Stimulated activated CD4-positive, alpha-beta T cell treated with anti-CD3 and anti-CD28 coated beads, Interleukin-4, amount 100 ng/mL, for 24 hours (primary cell): ENCODE measurements around the gene IL13.
A peak's percentile ranks its signal among the peaks of the same experiment; 100 is the strongest.

ENCODE experiments used
- DNase-seq: peaks from one replicate; pipeline ENCODE4 v3.0.0-alpha.2; 2020

The IL13 gene

GRCh38 chr5:132656774-132657355 is 1.1 kb upstream of the IL13 start:
- no peak for DNase-seq

GRCh38 chr5:132658381-132659302 is 669 bp downstream of the IL13 start:
- DNase-seq = no peak

DNA sequence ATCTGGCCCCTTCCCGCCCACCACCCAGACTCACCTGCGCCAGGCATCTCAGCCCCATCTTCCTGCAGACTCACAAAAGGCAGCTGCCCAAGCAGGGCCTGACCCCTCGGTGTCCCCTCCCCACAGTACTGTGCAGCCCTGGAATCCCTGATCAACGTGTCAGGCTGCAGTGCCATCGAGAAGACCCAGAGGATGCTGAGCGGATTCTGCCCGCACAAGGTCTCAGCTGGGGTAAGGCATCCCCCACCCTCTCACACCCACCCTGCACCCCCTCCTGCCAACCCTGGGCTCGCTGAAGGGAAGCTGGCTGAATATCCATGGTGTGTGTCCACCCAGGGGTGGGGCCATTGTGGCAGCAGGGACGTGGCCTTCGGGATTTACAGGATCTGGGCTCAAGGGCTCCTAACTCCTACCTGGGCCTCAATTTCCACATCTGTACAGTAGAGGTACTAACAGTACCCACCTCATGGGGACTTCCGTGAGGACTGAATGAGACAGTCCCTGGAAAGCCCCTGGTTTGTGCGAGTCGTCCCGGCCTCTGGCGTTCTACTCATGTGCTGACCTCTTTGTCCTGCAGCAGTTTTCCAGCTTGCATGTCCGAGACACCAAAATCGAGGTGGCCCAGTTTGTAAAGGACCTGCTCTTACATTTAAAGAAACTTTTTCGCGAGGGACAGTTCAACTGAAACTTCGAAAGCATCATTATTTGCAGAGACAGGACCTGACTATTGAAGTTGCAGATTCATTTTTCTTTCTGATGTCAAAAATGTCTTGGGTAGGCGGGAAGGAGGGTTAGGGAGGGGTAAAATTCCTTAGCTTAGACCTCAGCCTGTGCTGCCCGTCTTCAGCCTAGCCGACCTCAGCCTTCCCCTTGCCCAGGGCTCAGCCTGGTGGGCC is 1.9 kb downstream of the IL13 start:
- no peak for DNase-seq

GRCh38 chr5:132661231-132662003 is 3.4 kb downstream of the IL13 start:
- no peak for DNase-seq

GRCh38 chr5:132662004-132662401 is 4.0 kb downstream of the IL13 start:
- no peak for DNase-seq

GRCh38 chr5:132662925-132663770 is 5.2 kb downstream of the IL13 start:
- peak; percentile 46 for DNase-seq

DNA sequence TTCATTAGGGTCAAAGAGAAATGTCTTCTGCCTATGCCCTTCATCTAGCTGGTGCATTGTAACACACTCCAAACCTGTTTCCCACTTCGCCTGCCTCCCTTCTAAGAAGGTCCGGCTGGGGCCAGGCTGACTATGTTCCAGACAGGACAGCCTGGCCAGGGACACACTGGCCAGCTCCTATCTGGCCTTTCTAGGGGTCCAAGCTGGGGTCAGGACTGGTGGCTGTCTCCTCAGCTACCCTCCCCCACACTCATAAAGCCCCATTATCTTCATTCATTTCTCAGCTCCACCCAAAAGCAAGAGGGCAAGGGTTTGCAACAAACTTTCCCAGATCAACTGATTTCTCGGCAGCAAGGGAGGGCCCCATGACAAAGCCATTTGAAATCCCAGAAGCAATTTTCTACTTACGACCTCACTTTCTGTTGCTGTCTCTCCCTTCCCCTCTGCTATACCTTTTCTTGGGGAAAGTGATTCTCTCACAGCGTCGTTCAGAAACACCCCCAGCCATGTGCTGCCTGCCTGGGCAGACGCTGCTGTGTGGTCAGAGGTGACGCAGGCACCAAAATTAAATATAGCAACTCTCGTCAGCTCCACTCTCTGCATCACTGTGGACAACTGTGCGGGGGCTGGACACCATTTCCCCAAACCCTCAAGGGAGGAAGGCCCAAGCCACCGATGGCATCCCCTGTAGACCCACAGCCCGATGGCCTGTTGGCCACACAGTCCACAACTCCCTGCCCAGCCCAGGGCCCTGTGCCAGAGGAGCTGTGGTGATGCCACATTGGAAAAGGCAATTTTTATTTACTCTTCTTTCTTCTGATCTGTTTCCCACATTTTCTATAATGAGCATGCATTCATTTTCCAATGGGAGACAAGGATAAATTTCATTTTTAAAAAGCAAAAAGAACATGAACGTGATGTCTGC is 6.1 kb downstream of the IL13 start:
- no peak for DNase-seq

GRCh38 chr5:132664696-132665209 is 6.8 kb downstream of the IL13 start:
- DNase-seq = no peak

DNA sequence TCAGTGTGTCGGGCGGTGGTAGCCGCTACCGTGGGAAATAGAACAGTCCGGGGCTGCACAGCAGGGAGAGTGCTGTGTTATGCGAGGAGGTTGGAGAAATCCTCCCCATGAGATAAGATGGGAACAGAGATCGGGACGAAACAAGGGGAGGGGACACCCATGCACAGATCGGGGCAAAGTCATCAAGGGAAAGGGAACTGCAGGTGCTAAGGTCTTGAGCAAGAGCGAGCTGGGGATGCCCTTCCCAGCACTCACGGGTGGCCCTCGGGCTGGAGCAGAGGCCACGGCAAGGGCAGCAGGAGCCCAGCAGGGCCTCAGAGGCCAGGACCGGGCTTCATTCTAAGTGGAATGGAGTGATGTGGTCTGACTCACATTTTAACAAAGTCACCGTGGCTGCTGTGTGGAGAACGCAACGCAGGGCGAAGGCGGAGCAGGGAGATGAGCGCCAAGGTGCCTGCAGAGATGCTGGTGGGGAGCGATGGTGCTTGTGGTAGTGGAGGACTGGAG is 7.7 kb downstream of the IL13 start:
- DNase-seq = no peak

DNA sequence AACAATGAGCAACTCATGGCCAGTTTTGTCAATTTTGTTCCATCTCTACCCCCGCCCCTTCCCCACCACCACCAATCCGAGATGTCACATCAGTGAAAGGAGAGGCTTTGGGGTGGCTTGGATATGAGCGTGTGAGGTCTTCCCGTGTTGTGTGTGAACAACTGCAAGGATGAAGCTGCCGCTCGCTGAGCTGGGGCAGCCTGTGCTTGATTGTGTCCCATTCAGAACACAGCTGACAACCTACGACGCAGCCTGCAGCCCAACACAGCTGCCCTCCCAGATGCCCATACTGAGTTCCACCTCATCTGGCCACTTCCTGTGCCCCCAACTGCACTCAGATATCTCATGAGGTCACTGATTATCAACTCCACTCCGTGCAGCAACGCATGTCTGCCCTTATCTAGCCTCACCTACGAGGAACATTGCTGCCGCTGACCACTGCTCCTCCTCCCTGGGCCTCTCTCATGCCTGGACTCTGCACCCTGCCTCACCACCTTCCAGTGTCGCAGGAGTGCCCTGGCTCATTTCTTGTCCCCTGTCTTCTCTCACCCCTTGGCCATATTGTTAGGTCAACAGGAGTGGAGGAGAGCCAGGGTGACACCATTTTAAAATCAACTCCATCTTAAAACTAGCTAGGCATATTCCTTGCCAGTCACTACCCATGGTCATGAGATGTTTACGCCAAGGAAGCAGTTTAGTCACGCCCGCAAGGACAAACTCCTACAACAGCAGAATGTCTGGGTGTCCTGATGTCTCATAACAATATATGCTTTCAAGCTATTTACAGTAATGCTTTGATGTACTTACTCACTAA is 8.5 kb downstream of the IL13 start:
- no peak for DNase-seq

DNA sequence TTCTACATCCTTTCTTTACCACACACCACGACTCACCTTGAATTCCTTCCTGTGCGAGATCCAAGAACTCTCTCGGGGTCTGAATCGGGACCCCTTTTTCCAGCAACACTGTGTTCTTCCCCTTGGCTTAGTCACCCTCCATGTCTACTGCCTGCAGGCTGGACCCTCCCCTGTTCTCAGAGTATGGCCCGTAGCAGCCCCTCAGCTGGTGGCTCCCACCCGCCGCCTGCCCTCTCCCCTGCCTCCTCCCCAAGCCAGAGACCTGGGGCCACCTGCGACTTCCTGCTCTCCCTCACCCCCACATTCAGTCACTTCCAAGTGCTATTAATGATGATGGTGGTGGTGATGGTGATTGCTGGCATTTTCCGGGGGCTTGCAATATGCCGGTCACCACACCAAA is 9.3 kb downstream of the IL13 start:
- no peak for DNase-seq

GRCh38 chr5:132667761-132668705 is 10.1 kb downstream of the IL13 start:
- no peak for DNase-seq

- no peak for DNase-seq
Observed at GRCh38 chr5:132668706-132669454, 10.9 kb downstream of the IL13 start.

DNA sequence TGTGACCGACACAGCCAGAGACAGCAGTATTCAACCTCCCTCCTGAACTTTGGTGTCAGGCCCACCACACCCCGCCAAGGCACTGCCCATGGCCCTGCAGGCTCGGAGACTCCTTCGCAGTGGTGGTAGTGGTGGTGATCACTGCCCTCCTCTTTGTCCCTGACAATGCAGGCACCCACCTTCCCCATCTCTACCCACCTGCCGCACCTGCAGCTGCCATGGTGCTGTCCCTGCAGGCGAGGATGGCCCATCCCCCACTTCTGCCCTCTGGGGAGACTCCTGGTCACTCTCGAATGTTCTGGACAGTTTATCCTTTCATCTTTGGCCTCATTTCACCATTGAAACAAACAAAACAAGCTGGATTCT is 11.5 kb downstream of the IL13 start:
- DNase-seq = no peak

- no peak for DNase-seq
Observed at GRCh38 chr5:132669966-132670882, 12.3 kb downstream of the IL13 start.

GRCh38 chr5:132671000-132671399 is 13.0 kb downstream of the IL13 start:
- no peak for DNase-seq
